ENCODE data around the gene SFMBT2.
"Not testable (repeated sequence)": the region's sequence is repeated elsewhere in the genome, so short reads cannot be mapped to it uniquely, and the experiment has no call there.

The SFMBT2 gene

GRCh38 chr10:7184116-7184515, 226.7 kb downstream of the SFMBT2 start:
- not testable (repeated sequence) for DNase-seq (ENCODE audit: low read depth)

- not testable (repeated sequence) for DNase-seq (ENCODE audit: low read depth)
These were observed 228.5 kb downstream of the SFMBT2 start for GRCh38 chr10:7182327-7182726.

DNA sequence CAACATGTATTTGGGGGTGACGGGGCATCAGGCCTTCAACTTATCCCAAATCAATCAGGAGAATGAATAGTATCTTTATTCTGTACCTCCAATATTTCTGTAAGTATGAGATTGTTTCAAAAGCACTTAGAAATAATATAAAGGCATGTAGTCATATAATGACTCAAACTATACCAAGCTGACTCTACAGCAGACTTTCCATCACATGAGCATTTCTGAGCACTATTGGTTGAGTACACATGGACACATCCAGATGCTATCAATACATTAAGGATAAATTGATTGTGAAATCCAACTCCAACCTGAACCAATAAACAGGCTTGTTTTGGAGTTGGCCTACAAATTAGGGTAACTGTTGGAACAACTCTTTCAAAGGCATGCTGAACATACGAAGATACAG, 229.4 kb downstream of the SFMBT2 start:
- DNase-seq (ENCODE audit: low read depth), result no peak

DNA sequence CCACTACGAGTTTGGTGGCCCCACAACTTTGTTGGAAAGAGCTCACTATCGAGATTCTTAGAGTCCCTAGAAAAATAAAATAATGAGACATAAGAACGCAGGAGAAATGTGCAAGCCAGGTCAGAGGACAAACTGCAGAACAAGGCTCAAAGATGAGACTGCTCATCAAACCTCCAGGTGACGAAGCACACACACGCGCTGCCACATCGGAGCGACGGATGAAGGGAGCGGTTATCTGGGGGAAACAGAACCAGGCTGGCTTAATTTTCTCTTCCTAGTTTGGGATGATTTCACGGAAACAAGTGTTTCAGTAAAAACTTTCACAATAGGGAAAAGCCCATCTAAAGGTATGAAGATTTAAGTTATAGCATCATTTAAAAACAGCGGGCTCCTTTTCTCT, 231.3 kb downstream of the SFMBT2 start:
- DNase-seq (ENCODE audit: low read depth), result no peak

DNA sequence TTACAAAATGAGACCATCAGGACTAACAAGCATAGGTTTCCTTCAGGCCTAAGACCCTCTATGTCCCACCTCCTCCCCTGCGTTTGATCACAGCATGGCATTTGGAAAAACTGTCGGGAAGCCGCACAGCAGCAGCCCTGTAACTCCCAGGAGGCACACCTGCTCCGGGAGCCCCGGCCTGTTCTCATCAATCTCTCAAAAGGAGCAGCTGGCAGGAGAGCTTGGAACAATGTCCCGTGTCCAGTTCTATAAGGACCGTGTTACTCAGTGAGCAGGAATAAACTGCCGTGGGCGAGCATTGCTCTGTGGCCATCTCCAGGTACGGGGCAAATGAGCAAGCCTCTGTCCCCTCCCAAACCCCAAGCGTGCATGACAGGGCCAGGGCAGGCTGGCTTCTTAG, 236.9 kb downstream of the SFMBT2 start:
- no peak for DNase-seq (ENCODE audit: low read depth)

DNA sequence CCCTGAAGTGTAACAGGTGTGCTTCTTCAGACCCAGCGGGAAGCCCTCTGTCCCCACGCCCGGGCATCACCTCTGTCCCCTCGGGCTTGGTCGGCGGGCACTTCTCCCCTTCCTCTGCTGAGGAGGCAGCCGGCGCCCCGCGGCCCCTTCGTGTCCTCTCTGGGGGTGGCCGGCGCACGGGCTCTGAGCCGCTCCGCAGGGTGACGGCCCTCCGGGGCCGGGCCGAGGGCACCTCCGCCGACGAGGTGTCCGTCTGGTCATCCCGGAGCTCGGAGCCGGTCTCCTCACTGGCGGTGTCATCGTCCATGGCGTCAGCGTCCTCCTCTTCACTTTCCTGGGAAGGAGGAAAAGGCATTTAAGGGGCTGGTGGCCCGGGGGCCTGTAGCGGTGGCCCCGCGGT, 239.0 kb downstream of the SFMBT2 start:
- no peak for DNase-seq (ENCODE audit: low read depth)

DNA sequence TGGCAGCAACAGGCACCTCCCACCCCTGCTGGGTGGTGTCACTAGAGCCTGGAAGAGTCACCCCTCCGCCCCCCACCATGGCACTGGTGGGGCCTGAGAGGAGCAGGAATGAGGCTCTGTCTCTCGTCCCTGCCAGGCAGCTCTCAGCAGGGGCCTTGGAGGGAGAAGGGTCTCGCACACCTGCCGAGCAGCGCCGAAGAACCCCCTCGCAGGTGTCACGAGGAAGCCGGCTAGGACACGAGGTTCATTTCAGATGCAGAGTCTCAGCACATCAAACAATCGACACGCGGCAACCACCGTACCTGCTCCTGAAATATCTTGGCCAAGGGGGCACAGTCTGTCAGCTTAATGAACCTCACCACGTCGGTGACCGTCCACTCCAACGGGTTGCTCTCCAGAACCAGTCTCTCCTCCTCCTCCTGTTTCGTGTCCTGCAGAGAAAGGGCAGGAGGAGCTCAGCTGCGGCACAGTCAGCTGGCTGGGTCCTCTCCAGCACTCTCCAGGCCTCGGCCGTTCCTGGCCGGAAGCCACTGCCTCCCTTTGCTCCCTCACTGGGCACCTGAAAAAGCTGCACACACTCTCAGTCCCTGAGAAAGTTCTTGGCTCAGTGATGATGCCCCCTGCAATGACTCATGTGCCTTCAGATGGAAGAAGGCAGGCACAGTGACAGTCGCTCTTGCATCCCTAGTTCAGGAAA, 240.1 kb downstream of the SFMBT2 start:
- no peak for DNase-seq (ENCODE audit: low read depth)

GRCh38 chr10:7168414-7168813, 242.4 kb downstream of the SFMBT2 start:
- no peak for DNase-seq (ENCODE audit: low read depth)

- DNase-seq (ENCODE audit: low read depth), result no peak
These were observed 245.2 kb downstream of the SFMBT2 start for GRCh38 chr10:7165500-7166177.

GRCh38 chr10:7164955-7165354, 245.9 kb downstream of the SFMBT2 start:
- no peak for DNase-seq (ENCODE audit: low read depth)

- DNase-seq (ENCODE audit: low read depth), result no peak
These were observed 248.5 kb downstream of the SFMBT2 start for GRCh38 chr10:7162331-7162730.

GRCh38 chr10:7161484-7162250, 249.2 kb downstream of the SFMBT2 start:
- no peak for DNase-seq (ENCODE audit: low read depth)

DNA sequence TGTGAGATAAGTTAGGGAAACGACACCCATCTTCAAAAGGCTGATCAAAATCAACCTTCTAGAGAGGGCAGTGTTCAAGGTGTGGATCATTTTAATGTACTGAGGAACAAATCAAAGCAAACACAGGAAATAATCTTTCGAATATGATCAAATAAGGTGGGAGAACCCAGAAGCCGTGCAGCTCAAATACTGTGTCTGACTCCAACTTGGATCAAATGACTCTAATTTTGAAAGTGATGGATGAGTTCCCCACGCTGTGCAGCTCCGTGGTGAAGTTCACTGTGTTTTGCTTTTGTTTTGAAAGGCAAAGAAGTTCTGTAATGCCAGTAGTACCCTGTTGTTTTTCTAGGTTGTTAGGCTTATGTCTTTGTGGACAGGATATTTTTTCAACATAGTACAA, 250.9 kb downstream of the SFMBT2 start:
- DNase-seq (ENCODE audit: low read depth), result no peak

DNA sequence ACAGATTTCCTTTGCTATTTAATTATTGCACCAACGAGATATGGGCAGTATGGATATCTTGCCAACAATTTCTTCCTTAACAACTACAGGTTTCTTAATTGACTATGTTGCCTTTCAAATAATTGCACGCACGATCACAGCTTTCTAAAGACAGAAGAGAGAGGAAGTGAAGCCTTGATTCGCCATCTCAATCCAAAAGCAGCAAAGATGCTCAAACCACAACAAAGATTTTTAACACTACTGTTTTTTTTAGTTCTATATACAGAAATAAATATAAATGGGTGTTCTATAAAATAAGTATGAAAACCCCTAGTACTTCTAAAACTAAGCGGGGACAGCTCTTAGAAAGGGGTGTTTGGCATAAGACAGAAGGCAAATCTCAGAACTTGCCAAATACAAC, 251.3 kb downstream of the SFMBT2 start:
- DNase-seq (ENCODE audit: low read depth), result no peak

DNA sequence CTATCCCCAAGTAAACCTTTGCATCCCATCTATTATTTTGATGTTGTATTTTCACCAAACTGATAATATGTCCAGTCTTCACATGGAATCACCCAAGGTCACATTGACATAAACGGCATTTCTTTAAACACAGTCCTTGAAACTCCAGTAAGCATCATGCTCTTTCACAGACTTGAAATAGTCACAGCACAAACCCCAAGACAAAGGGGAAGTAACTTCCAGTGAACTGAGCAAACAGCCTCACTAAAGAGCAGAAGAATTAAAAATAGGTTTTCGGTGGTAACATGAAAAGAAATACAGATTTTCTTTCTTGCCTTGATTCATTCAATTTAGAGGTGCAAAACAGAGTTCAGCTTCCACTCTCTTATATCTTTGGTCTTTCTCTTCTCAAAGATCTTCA, 253.7 kb downstream of the SFMBT2 start:
- DNase-seq (ENCODE audit: low read depth), result no peak

DNA sequence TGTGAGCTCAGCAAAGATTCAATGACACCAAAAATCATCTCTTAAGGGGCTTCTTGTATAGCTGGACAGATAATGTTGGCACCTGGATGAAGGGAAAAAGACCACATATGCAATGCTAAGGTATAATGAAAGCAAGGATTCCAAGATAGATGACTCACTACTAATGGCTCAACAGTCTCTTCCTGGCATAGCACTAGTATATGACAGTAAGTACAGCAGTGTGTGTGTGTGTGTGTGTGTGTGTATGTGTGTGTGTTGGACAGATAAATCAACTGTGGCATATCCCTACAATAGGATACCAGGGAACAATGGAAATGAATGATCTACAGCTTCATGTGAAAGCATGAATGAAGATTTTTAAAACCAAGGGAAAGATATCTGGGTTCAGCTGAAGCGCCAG, 257.1 kb downstream of the SFMBT2 start:
- DNase-seq (ENCODE audit: low read depth), result no peak

- DNase-seq (ENCODE audit: low read depth), result no peak
These were observed 257.9 kb downstream of the SFMBT2 start for GRCh38 chr10:7152982-7153381.

DNA sequence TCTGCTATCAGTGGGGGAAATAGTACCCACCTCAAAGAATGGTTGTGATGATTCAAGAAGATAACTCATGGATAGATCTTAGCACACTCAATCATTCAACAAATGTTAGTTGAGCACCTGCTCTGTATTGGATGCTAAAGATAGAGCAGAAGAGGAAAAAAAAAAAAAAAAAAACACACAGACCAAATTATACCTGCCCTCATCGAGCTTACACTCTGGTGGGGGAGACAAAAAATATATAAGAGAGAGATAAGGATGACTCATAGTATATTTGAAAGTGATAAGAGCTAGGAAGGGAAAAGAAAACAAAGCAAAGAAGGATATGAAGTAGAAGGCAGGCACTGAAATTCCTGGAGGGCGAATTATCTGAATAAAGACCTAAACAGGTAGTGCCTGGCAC, 258.5 kb downstream of the SFMBT2 start:
- no peak for DNase-seq (ENCODE audit: low read depth)

GRCh38 chr10:7151538-7151937, 259.3 kb downstream of the SFMBT2 start:
- DNase-seq (ENCODE audit: low read depth), result no peak

- DNase-seq (ENCODE audit: low read depth), result no peak
These were observed 260.5 kb downstream of the SFMBT2 start for GRCh38 chr10:7150349-7150748.

GRCh38 chr10:7146189-7146588, 264.6 kb downstream of the SFMBT2 start:
- no peak for DNase-seq (ENCODE audit: low read depth)

- DNase-seq (ENCODE audit: low read depth), result no peak
These were observed 274.8 kb downstream of the SFMBT2 start for GRCh38 chr10:7136016-7136415.

DNA sequence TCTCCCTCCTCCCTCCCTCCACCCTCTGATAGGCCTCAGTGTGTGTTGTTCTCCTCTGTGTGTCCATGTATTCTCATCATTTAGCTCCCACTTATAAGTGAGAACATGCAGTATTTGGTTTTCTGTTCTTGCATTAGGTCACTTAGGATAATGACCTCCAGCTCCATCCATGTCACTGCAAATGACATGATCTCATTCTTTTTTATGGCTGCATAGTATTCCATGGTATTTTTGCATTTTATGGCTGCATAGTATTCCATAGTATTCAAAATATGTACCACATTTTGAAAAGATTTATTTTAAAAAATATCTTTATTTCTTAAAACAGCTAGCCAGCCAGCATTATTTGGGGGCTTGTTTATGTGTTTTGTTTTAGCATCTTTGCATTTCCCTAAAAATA, 275.6 kb downstream of the SFMBT2 start:
- no peak for DNase-seq (ENCODE audit: low read depth)
